Panc1 (cell line): Measurements from ENCODE around the gene VWA5B2. TPM values are rescaled to one million over a fixed set of nuclear protein-coding genes. Genes with fewer than 3 reads are reported as not detected.

ENCODE experiments used
- ATAC-seq: fragments of 200-7000 bp; cut with Tn5 transposase; 2 replicates; pipeline ENCODE4 v1.9.1; 2020; ENCODE audit warnings: mild to moderate bottlenecking, moderate library complexity
- BruUV-seq: library from RNA; stranded (reverse); fragments of 400-500 nt; replicated peaks from 2 replicates; lab custom pipeline; 2021; lab: Mats Ljungman, UMichigan
- CTCF ChIA-PET: fragments of 300-600 bp; sonication (Branson Sonifier 250); formaldehyde crosslinking; loops from one replicate; lab custom pipeline; 2022; ENCODE audit warnings: antibody characterized with exemption; lab: Charles Lee
- POLR2A ChIA-PET: fragments of 300-600 bp; sonication (Branson Sonifier 250); formaldehyde crosslinking; loops from one replicate; lab custom pipeline; 2022; ENCODE audit warnings: antibody characterized with exemption; lab: Charles Lee
- DNase-seq: peaks from one replicate; pipeline ENCODE4 v3.0.0-alpha.2; 2010; ENCODE audit warnings: low read depth, low spot score
- H3K27ac ChIP-seq: 2 replicates; pipeline ENCODE4 v1.5.1; 2011; ENCODE audit warnings: mild to moderate bottlenecking, low read length, inconsistent platforms
- H3K27me3 ChIP-seq: fragments of 200-500 bp; sonication (Bioruptor generic); 2 replicates; pipeline ENCODE4 v1.6.0; 2014; ENCODE audit warnings: low read length, inconsistent platforms; ENCODE audit not compliant: control insufficient read depth, insufficient read depth
- H3K36me3 ChIP-seq: fragments of 200-500 bp; sonication (Bioruptor generic); 2 replicates; pipeline ENCODE4 v1.5.1; 2014; ENCODE audit warnings: inconsistent platforms, mild to moderate bottlenecking, low read length, moderate library complexity; ENCODE audit not compliant: control insufficient read depth, insufficient read depth
- H3K4me1 ChIP-seq: 2 replicates; pipeline ENCODE4 v1.5.1; 2011; ENCODE audit warnings: inconsistent platforms, mild to moderate bottlenecking, low read length, moderate library complexity; ENCODE audit not compliant: control insufficient read depth, insufficient read depth
- H3K4me3 ChIP-seq, 2 experiments: 2 replicates each; pipeline ENCODE4 v1.5.1; 2011 to 2012; ENCODE audit warnings: low read depth in 2 of 2, low read length in 2 of 2, mild to moderate bottlenecking in 2 of 2, inconsistent platforms in 1 of 2, moderate library complexity in 1 of 2
- H3K9me3 ChIP-seq: fragments of 200-500 bp; sonication (Bioruptor generic); 2 replicates; pipeline ENCODE4 v1.5.1; 2014; ENCODE audit warnings: low read depth, mild to moderate bottlenecking, inconsistent platforms, low read length, moderate library complexity; ENCODE audit not compliant: control insufficient read depth, insufficient read depth
- CTCF ChIP-seq: fragments of 450-650 bp; IDR thresholded peaks from 2 replicates; pipeline ENCODE4 v1.5.1; 2017; ENCODE audit warnings: mild to moderate bottlenecking
- POLR2AphosphoS5 ChIP-seq: IDR thresholded peaks from 2 replicates; pipeline ENCODE4 v1.6.1; 2012; ENCODE audit warnings: mild to moderate bottlenecking, low read depth, low read length, moderate library complexity
- REST ChIP-seq, 2 experiments: IDR thresholded peaks; 2 replicates each; pipeline ENCODE4 v1.6.1; 2011 to 2012; ENCODE audit warnings: low read depth in 2 of 2, control low read depth in 1 of 2, low read length in 1 of 2, mild to moderate bottlenecking in 1 of 2, moderate library complexity in 1 of 2; ENCODE audit not compliant: insufficient read depth in 1 of 2
- SIN3A ChIP-seq: IDR thresholded peaks from 2 replicates; pipeline ENCODE4 v1.6.1; 2012; ENCODE audit warnings: low read depth, mild to moderate bottlenecking, low read length, moderate library complexity, borderline replicate concordance; ENCODE audit not compliant: insufficient read depth
- TCF7L2 ChIP-seq: IDR thresholded peaks from 2 replicates; pipeline ENCODE4 v1.6.1; 2011; ENCODE audit warnings: mild to moderate bottlenecking, low read depth, low read length, inconsistent platforms
- in situ Hi-C: cut with HindIII; loops from 2 replicates; pipeline ENCODE4 v1.10.0; 2016; ENCODE audit warnings: low sequenced_read_pairs, low pct_unique_long_range_greater_than_20kb
- intact Hi-C: fragments of 100-400 bp; cut with micrococcal nuclease; formaldehyde crosslinking; loops from one replicate; pipeline ENCODE4 v1.10.0; 2022; ENCODE audit not compliant: unreplicated experiment
- total RNA-seq: library from RNA; stranded (reverse); gene quantifications from one replicate; pipeline ENCODE4 v1.2.1, GENCODE V29; 2021; ENCODE audit not compliant: unreplicated experiment

Gene VWA5B2
- total RNA-seq, 1 experiment from 2014 or later: 0.28 TPM

GRCh38 chr3:184257083-184257915 lies 27.9 kb downstream of the VWA5B2 start:
- BruUV-seq: no TSS peak
- in situ Hi-C loops: no loop called here
- no peaks in the 10 kb centered on the region; the same call in 1 of the 2 replicates for H3K27me3 ChIP-seq
- POLR2A ChIA-PET: no interaction called here
- CTCF ChIA-PET: interaction anchor here (0.7 kb wide), 1 partner anchor 15 kb away, joined by 5 read pairs; no protein-coding TSS in a partner anchor
- no peak for DNase-seq
- H3K4me3 ChIP-seq: no peak overlapping the region
- no peak for TF ChIP-seq POLR2AphosphoS5
- TF ChIP-seq SIN3A: no peak
- no peak for TF ChIP-seq REST (IDR thresholded peaks at IDR 0.05; ENCODE audit: insufficient read depth in 1 of 2, low read depth in 2 of 2, low read length in 1 of 2)
- no peak for TF ChIP-seq TCF7L2
- TF ChIP-seq CTCF: no peak
- H3K27ac ChIP-seq: no peak overlapping the region
- H3K9me3 ChIP-seq: no peaks in the 10 kb centered on the region
- no peak for ATAC-seq
- H3K36me3 ChIP-seq: no peaks in the 10 kb centered on the region
- 0 out of 2 replicates have a peak, but pooled peaks cover 4% of the 10 kb centered on the region for H3K4me1 ChIP-seq
- intact Hi-C loops: no loop called here

- BruUV-seq: no TSS peak
- no peak for ATAC-seq
- Histone ChIP-seq H3K27ac (no peak overlapping the region), H3K4me3 (no peak overlapping the region), H3K27me3 (no peaks in the 10 kb centered on the region; the same call in 1 of the 2 replicates), H3K36me3 (no peaks in the 10 kb centered on the region), H3K4me1 (0 out of 2 replicates have a peak, but pooled peaks cover 4% of the 10 kb centered on the region), H3K9me3 (no peaks in the 10 kb centered on the region)
- CTCF ChIA-PET: interaction anchor here (0.7 kb wide), 1 partner anchor 28 kb away, joined by 3 read pairs; no protein-coding TSS in a partner anchor
- TF ChIP-seq SIN3A: no peak
- no peak for DNase-seq
- in situ Hi-C loops: no loop called here
- intact Hi-C loops: no loop called here
- POLR2A ChIA-PET: no interaction called here
Measured at GRCh38 chr3:184258926-184259325, 29.5 kb downstream of the VWA5B2 start.
